ENCODE data around the gene LSM10. TPM values are rescaled to one million over a fixed set of nuclear protein-coding genes. Genes with fewer than 3 reads are reported as not detected.

LSM10 gene
- total RNA-seq, 1 experiment from 2014 or later: 19.2 TPM

DNA sequence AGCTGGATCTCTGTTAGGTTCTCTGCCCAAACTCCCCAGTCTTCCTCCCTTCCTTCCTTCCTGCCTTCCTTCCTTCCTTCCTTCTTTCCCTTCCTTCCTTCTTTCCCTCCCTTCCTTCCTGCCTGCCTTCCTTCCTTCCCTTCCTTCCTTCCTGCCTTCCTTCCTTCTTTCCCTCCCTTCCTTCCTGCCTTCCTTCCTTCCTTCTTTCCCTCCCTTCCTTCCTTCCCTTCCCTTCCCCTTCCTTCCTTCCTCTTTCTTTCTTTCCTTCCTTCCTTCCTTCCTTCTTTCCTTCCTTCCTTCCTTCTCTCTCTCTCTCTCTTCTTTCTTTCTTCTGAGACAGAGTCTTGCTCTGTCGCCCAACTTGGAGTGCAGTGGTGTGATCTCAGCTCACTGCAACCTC is 8.7 kb upstream of the LSM10 start:
- TF ChIP-seq, protein P1, sequence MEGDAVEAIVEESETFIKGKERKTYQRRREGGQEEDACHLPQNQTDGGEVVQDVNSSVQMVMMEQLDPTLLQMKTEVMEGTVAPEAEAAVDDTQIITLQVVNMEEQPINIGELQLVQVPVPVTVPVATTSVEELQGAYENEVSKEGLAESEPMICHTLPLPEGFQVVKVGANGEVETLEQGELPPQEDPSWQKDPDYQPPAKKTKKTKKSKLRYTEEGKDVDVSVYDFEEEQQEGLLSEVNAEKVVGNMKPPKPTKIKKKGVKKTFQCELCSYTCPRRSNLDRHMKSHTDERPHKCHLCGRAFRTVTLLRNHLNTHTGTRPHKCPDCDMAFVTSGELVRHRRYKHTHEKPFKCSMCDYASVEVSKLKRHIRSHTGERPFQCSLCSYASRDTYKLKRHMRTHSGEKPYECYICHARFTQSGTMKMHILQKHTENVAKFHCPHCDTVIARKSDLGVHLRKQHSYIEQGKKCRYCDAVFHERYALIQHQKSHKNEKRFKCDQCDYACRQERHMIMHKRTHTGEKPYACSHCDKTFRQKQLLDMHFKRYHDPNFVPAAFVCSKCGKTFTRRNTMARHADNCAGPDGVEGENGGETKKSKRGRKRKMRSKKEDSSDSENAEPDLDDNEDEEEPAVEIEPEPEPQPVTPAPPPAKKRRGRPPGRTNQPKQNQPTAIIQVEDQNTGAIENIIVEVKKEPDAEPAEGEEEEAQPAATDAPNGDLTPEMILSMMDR (conservative IDR thresholded peaks at IDR 0.05; ENCODE audit: low read depth, low read length): no peak
- TF ChIP-seq EZH2phosphoT487 (IDR thresholded peaks at IDR 0.05; ENCODE audit: borderline replicate concordance, low read length): no peak
- no peak for TF ChIP-seq EZH2 (IDR thresholded peaks at IDR 0.05; ENCODE audit: low read length, unreplicated experiment)
- intact Hi-C loops (cut with micrococcal nuclease): no loop called here
- BruUV-seq (replicated peaks): no TSS peak
- CTCF ChIA-PET: no interaction called here
- H3K36me3 ChIP-seq (ENCODE audit: low read depth, low read length): no peaks in the 10 kb centered on the region
- H3F3A ChIP-seq (ENCODE audit: low read length, unreplicated experiment): no peaks in the 10 kb centered on the region
- no peak overlapping the region for H3K4me3 ChIP-seq (ENCODE audit: low read length)
- no peaks in the 10 kb centered on the region for H3K27me3 ChIP-seq (ENCODE audit: low read length)
- no peaks in the 10 kb centered on the region for H3K9me3 ChIP-seq (ENCODE audit: low read length)
- no peak overlapping the region for H3K9ac ChIP-seq (ENCODE audit: low read length)
- no peak overlapping the region for H3K4me2 ChIP-seq (ENCODE audit: low read length)
- POLR2A ChIA-PET (ENCODE audit: unreplicated experiment): no interaction called here
- no peak overlapping the region for H2AFZ ChIP-seq (ENCODE audit: low read length)
- no peaks in the 10 kb centered on the region for H4K20me1 ChIP-seq (ENCODE audit: low read length)
- no peaks in the 10 kb centered on the region for H3K4me1 ChIP-seq (ENCODE audit: insufficient read depth, low read length)
- H3K27ac ChIP-seq (ENCODE audit: low read length): no peak overlapping the region
- H3K79me2 ChIP-seq (ENCODE audit: low read length): no peaks in the 10 kb centered on the region
- ATAC-seq (no peak), DNase-seq (no peak)
- H3K9me2 ChIP-seq (replicated peaks; ENCODE audit: low read length): no peaks in the 10 kb centered on the region

GRCh38 chr1:36402504-36402890 is 4.8 kb upstream of the LSM10 start:
- no peak overlapping the region for H3K9ac ChIP-seq (ENCODE audit: low read length)
- no TSS peak for BruUV-seq (replicated peaks)
- H3K27me3 ChIP-seq (ENCODE audit: low read length): no peaks in the 10 kb centered on the region
- no peaks in the 10 kb centered on the region for H3K9me2 ChIP-seq (replicated peaks; ENCODE audit: low read length)
- ATAC-seq (no peak), DNase-seq (no peak)
- ChIA-PET POLR2A (ENCODE audit: unreplicated experiment) (no interaction called here), CTCF (no interaction called here)
- no peaks in the 10 kb centered on the region for H3K9me3 ChIP-seq (ENCODE audit: low read length)
- TF ChIP-seq EZH2 (IDR thresholded peaks at IDR 0.05; ENCODE audit: low read length, unreplicated experiment): no peak
- TF ChIP-seq, protein P1 (conservative IDR thresholded peaks at IDR 0.05; ENCODE audit: low read depth, low read length): no peak
- TF ChIP-seq EZH2phosphoT487 (IDR thresholded peaks at IDR 0.05; ENCODE audit: borderline replicate concordance, low read length): no peak
- intact Hi-C loops (cut with micrococcal nuclease): no loop called here
- H3K4me3 ChIP-seq (ENCODE audit: low read length): no peak overlapping the region
- no peak overlapping the region for H2AFZ ChIP-seq (ENCODE audit: low read length)
- no peak overlapping the region for H3K4me2 ChIP-seq (ENCODE audit: low read length)
- no peak overlapping the region for H3K27ac ChIP-seq (ENCODE audit: low read length)
- no peaks in the 10 kb centered on the region for H3F3A ChIP-seq (ENCODE audit: low read length, unreplicated experiment)
- no peaks in the 10 kb centered on the region for H3K36me3 ChIP-seq (ENCODE audit: low read depth, low read length)
- peaks cover 2% of the 10 kb centered on the region for H3K79me2 ChIP-seq (ENCODE audit: low read length)
- H3K4me1 ChIP-seq (ENCODE audit: insufficient read depth, low read length): 0 out of 2 replicates have a peak, but pooled peaks cover 3% of the 10 kb centered on the region
- no peaks in the 10 kb centered on the region for H4K20me1 ChIP-seq (ENCODE audit: low read length)

GRCh38 chr1:36401602-36402503 is 4.1 kb upstream of the LSM10 start:
- no peak overlapping the region for H3K4me2 ChIP-seq (ENCODE audit: low read length)
- peaks cover 8% of the 10 kb centered on the region for H3K79me2 ChIP-seq (ENCODE audit: low read length)
- intact Hi-C loops (cut with micrococcal nuclease): no loop called here
- H3K27ac ChIP-seq (ENCODE audit: low read length): no peak overlapping the region
- ChIA-PET POLR2A (ENCODE audit: unreplicated experiment) (no interaction called here), CTCF (no interaction called here)
- peaks cover 7% of the 10 kb centered on the region; the same call in 1 of the 2 replicates for H3K4me1 ChIP-seq (ENCODE audit: insufficient read depth, low read length)
- ATAC-seq: no peak
- H3F3A ChIP-seq (ENCODE audit: low read length, unreplicated experiment): no peaks in the 10 kb centered on the region
- no peak overlapping the region for H3K4me3 ChIP-seq (ENCODE audit: low read length)
- BruUV-seq (replicated peaks): no TSS peak
- no peaks in the 10 kb centered on the region for H3K9me2 ChIP-seq (replicated peaks; ENCODE audit: low read length)
- no peak overlapping the region for H2AFZ ChIP-seq (ENCODE audit: low read length)
- H3K36me3 ChIP-seq (ENCODE audit: low read depth, low read length): no peaks in the 10 kb centered on the region
- TF ChIP-seq EZH2phosphoT487 (IDR thresholded peaks at IDR 0.05; ENCODE audit: borderline replicate concordance, low read length) (no peak), EZH2 (IDR thresholded peaks at IDR 0.05; ENCODE audit: low read length, unreplicated experiment) (no peak)
- no peak for DNase-seq
- no peaks in the 10 kb centered on the region for H4K20me1 ChIP-seq (ENCODE audit: low read length)
- no peaks in the 10 kb centered on the region for H3K27me3 ChIP-seq (ENCODE audit: low read length)
- H3K9me3 ChIP-seq (ENCODE audit: low read length): no peaks in the 10 kb centered on the region
- no peak overlapping the region for H3K9ac ChIP-seq (ENCODE audit: low read length)

All from PC-3 (cell line).